Epidermal melanocyte (primary cell): ENCODE data around the gene ERGIC3.
"Not testable (repeated sequence)": the region's sequence is repeated elsewhere in the genome, so short reads cannot be mapped to it uniquely, and the experiment has no call there.

ENCODE experiments used
- DNase-seq: peaks from one replicate; pipeline ENCODE4 v3.0.0; 2011; ENCODE audit warnings: low spot score; ENCODE audit not compliant: insufficient read length

ERGIC3 gene

DNA sequence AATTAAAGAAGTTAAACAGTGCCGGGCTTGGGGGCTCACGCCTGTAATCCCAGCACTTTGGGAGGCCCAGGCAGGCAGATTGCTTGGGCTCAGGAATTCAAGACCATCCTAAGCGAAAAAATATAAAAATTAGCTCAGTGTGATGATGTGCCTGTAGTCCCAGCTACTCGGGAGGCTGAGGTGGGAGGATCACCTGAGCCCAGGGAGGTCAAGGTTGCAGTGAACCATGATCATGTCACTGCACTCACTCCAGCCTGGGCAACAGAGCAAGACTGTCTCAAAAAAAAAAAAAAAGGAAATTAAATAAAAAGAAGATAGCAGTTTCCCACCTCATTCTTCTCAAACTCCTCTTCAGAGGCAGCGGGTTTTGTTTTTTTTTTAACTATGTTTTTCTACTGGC lies 24.1 kb upstream of the ERGIC3 start:
- not testable (repeated sequence) for DNase-seq

- no peak for DNase-seq
Observed at GRCh38 chr20:35518955-35519354, 22.9 kb upstream of the ERGIC3 start.

GRCh38 chr20:35523298-35523888 lies 18.5 kb upstream of the ERGIC3 start:
- no peak for DNase-seq

GRCh38 chr20:35525639-35526038 lies 16.2 kb upstream of the ERGIC3 start:
- DNase-seq = no peak

GRCh38 chr20:35527122-35527769 lies 14.6 kb upstream of the ERGIC3 start:
- no peak for DNase-seq

DNA sequence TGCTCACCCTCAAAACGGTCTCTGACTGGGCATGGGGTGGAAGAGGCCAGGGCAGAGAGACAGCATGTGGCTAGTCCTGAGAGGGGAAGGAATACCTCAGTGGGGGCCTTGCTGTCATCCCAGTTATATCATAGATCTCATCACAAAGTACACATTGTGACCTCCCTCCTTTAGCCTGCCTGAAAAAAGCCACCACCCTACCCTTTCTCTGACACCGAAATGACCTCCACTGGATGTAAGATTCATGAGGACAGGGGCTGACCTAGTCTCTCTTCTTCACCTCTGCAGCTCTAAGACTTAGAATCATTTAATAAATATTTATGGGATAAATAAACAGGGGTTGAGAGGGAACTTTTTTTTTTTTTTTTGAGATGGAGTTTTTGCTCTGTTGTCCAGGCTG lies 12.3 kb upstream of the ERGIC3 start, which contains the start of gene C20orf173:
TSS of gene C20orf173 (minus strand) at position 101 of the 400 bp plus-strand sequence. CDS start 279 bp downstream, outside the sequence.
- no peak for DNase-seq

GRCh38 chr20:35539756-35540212 lies 2.1 kb upstream of the ERGIC3 start:
- no peak for DNase-seq

- DNase-seq = no peak
Observed at GRCh38 chr20:35541118-35541782, 628 bp upstream of the ERGIC3 start.

DNA sequence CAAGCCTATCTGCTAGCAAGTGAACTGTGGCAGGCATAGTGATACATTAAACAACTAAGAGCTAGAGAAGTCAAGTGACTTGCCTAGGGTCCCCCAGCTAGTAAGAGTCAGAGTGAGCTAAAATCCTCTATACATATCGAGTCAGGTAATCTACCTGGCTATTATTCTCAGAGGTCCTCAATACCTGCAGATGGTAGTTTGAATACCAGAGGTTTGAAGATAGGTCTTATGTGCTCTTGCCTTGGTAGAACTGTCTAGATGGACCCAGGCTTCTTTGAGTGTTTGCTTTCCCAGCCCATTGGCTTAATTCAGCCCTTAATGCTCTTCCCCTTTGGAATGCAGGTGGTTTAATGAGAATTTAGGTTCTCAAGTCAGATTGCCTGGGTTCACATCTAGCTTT lies 1.1 kb downstream of the ERGIC3 start:
- no peak for DNase-seq

DNA sequence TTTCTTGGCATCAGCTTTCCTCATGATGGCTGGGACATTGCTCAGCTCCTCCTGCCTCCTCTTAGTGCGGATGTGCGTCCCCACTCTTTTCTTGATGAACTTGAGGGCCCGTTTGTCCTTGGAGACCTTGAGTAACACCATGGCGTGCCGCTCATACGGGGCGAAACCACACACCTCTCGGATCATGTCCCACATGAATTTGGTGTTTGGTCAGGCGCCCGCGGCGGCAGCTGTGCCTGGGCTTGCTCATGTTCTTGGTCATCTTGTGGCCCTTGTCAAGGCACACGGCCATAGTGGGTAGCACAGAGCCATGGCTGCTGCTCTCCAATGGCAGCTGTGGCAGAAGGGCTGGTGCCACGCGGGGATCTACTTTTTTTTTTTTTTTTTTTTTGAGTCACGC lies 2.6 kb downstream of the ERGIC3 start:
- no peak for DNase-seq

DNA sequence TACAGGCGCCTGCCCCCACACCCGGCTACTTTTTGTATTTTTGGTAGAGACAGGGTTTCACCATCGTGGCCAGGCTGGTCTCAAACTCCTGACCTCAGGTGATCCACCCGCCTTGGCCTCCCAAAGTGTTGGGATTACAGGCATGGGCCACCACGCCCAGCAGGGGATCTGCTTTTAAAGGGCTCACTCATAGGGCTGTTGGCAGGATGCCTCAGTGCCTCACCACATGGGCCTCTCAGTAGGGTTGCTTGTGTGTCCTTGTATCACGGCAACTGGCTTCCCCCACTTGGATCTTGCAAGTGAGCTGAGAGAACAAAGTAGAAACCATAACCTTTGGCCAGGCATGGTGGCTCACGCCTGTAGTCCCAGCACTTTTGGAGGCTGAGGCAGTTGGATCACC lies 3.1 kb downstream of the ERGIC3 start:
- DNase-seq = not testable (repeated sequence)

DNA sequence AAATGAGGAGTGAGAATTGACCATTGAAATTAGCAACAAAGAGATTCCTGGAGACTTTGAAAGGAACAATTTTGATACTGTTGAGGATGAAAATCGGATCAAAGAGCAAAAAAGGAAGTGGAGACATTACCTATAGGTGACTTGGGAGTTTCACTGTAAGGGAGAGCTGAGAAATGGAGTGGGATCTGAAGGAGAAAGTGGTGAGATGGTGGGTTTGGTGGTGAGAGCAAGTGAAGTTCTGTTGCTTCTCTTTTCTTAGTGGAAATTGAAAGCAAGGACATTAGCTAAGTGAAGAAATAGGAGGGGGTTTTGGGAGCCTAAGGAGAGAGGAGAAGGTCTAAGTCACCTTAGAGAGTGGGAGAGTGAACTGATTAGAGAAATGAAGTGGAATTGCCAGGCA lies 4.2 kb downstream of the ERGIC3 start:
- no peak for DNase-seq

GRCh38 chr20:35547329-35547728 lies 5.5 kb downstream of the ERGIC3 start:
- no peak for DNase-seq

GRCh38 chr20:35551503-35551902 lies 9.6 kb downstream of the ERGIC3 start:
- peak; percentile 16 for DNase-seq

- no peak for DNase-seq
Observed at GRCh38 chr20:35552914-35553313, 11.0 kb downstream of the ERGIC3 start.

DNA sequence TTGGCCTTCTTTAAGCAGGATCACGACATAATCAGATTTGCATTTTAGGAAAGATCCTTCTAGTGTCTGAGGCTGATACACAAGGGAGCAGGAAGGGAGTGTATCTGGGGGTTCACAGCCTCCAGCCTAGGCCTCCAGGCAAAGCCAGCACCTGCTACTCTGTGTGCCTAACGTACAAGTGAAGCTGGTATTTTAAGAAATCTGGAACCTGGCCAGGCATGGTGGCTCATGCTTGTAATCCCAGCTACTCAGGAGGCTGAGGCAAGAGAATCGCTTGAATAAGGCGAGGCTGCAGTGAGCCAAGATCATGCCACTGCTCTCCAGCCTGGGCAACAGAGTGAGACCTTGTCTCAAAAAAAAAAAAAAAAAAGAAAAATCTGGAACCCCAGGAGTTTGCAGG lies 13.6 kb downstream of the ERGIC3 start:
- not testable (repeated sequence) for DNase-seq

GRCh38 chr20:35555951-35556645 lies 14.2 kb downstream of the ERGIC3 start:
- no peak for DNase-seq

DNA sequence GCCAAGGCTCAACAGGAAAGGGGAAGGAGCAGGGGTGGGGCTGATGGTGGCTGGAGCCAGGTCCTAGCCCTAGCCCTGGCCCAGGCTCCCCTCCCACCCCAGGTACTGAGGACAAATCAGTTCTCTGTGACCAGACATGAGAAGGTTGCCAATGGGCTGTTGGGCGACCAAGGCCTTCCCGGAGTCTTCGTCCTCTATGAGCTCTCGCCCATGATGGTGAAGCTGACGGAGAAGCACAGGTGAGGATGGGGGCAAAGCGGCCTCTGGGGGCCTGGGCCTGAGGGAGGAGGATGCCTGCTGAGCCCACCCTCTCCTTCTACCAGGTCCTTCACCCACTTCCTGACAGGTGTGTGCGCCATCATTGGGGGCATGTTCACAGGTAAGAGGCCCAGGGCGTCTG lies 15.0 kb downstream of the ERGIC3 start:
- DNase-seq = no peak

DNA sequence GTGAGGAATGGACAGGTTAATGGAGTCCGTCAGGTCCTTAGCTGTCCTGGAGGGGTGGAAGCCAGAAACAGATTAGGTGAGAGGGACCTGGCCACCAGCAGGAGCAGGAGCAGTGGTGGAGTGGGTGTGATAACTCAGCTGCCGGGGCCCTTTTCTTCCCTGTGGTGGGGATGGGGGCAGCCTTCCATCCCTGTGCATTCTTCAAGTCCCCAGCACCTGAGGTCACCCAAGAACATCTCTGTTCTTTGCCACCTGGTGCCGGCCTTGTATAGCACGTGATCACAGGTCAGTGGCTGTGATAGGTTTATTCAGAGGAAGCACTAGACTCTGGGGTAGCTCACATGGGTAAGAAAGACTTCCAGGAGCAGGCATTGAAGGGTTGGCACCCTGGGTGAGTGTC lies 16.6 kb downstream of the ERGIC3 start:
- no peak for DNase-seq

GRCh38 chr20:35559042-35559693 lies 17.3 kb downstream of the ERGIC3 start:
- no peak for DNase-seq

GRCh38 chr20:35560105-35560511 lies 18.2 kb downstream of the ERGIC3 start:
- DNase-seq = no peak
